Measurements from ENCODE around the gene CYSLTR2.
A peak's percentile ranks its signal among the peaks of the same experiment; 100 is the strongest.

CYSLTR2 gene

DNA sequence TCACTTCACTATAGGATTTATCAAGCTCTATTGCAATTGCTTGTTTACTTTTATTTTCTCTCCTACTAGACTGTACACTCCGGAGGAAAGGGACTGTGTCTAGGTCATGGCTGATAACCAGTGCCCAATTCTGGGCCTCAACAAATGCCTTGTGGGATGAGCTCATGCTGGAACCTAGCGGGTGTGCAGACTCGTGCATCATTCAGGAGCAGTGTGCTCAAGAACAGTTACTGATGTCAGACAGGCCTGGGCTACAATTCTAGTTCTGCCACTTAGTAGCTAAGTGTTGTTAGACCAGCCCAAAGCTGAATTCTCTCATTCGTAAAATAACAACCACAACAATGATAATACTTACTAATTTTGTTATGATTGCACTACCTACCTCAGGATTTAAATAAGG lies 95.4 kb downstream of the CYSLTR2 start:
- DNase-seq: no peak

DNA sequence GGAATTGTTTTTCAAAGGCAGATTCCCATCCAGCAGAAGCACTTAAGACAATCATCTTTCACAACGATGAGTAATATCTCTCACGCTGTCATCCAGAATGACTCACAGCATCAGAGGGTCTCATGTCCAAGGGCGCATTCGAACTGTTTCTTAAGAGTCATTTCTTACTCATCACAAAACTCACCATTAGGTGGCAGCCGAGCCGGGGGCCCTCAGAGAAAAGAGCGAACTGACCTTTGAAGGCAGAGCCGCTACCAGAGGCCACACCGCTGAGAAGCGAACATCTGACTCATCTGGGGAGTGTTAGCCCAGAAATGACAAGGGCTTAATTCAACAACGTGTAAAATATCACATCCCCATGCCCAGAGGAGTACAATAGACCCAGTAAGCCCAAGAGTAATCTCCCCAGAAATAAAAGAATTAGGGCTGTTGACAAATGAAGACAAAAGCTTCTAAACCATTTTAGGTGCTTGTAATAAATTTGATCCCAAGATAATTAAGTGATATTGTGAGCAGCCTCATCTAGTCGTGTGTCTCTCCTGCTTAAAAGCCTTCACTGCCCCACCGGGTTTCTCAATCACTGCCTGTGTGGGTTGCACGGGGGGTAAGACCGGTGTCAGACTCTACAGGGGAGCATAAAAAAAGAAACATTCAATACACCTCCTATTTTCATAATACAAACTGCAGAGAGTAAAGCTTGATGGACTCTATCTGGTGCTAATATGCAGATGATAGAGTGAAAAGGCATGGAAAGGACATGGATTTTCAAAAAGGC lies 96.2 kb downstream of the CYSLTR2 start:
- DNase-seq: peak; percentile 50

DNA sequence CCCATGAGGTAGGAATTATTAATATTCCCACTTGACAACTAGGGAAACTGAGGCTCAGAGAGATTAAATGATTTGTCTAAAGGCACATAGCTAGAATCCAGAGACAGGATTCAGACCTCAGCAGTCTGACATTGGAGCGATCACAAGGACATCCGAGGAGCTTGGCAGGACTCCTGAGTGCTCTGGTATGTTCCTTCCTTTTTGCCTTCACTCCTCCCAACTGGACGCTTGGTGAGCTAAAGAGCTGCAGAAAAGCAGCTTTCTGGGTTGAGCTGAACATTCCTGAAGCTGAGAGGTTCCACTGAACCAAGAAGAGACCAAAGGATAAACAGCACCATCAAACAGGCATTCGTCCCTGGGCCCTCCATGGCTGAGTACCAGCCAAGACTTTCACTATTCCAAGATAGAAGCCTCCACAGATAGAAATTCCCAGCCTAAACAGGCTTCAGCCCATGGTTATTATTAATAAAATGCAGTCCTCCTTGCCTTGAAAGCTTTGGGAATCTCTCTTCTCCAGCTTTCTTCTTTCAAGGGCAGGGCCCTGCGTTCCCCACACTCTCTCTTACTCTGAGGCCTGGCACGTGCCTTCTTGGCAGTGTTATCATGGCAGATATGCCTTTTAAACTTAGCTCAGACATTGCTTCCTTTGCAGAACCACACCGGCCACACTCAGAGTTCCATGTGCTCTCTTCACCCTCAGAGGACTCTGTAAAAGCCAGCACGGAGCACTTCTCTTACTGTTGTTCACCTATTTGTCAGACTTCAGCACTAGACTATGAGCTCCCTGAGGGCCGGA lies 97.1 kb downstream of the CYSLTR2 start:
- no peak for DNase-seq

DNA sequence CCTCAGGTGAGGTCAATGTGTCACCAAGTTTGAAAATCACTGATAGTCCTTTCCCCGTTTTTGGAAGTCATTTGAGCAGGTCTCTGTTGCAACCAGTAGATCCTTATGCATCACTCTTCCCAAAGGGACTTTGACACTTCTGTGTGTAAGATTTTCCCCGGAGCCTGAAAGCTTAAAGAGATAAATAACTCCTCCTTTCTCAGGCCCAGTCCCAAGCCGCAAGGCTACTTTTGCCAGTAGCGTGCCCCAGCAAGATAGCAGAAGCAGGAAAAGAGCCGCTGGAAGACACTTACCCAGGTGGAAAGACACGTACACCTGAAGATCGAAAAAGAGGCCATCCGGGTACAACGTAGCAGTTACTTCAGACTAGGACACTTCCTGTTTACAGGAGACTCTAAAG lies 106.9 kb downstream of the CYSLTR2 start:
- no peak for DNase-seq

Data from GOT3 (cell line).